Epidermal melanocyte (primary cell): Measurements from ENCODE around the gene ZBTB43.
A peak's percentile ranks its signal among the peaks of the same experiment; 100 is the strongest.
"Not testable (repeated sequence)": the region's sequence is repeated elsewhere in the genome, so short reads cannot be mapped to it uniquely, and the experiment has no call there.

Source experiments
- DNase-seq: peaks from one replicate; pipeline ENCODE4 v3.0.0; 2011; ENCODE audit warnings: low spot score; ENCODE audit not compliant: insufficient read length

ZBTB43 gene, protein sequence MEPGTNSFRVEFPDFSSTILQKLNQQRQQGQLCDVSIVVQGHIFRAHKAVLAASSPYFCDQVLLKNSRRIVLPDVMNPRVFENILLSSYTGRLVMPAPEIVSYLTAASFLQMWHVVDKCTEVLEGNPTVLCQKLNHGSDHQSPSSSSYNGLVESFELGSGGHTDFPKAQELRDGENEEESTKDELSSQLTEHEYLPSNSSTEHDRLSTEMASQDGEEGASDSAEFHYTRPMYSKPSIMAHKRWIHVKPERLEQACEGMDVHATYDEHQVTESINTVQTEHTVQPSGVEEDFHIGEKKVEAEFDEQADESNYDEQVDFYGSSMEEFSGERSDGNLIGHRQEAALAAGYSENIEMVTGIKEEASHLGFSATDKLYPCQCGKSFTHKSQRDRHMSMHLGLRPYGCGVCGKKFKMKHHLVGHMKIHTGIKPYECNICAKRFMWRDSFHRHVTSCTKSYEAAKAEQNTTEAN

DNA sequence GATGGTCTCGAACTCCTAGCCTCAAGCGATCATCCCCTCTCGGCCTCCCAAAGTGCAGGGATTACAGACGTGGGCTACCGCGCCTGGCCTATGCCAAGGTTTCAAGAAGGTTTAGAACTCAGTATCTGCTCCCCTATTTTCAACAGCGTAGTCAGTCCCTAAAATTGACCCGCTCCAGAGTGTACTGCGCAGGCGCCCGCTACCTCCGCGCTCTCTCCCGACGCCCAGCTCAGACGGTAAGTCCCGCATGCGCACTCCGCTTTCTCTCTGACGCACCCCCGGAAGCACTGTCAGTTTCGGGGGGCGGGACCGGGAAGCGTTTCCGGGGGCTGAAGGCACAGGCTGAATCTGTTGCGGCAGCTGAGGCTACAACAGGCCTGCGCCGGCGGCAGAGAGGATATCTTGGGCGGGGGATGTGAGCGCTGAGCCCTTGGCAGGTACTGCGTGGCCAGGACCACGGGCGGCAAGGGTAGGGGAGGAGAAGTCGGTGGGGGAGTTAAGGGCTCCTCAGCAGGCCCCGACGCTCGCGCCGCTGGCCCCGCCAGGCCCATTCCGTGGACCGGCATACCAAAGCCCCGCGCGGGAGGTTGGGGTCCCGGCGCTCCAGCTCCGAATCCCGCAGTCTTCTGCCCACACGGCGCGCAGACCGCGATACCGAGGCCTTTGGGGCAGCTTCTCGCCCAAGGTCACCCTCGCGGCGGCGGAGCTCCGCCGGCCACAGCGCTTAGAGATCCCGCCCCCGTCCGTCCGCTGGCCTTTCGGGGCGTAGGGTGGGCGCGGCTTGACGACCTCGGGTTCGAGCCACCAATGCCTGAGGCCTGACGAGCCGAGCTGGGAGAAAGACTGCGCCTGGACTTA lies at the start of gene ZBTB43:
ZBTB43 (plus strand) TSS at position 345 of the 858 bp plus-strand sequence. CDS start 27,470 bp downstream, outside the sequence.
- DNase-seq: peak; percentile 91

GRCh38 chr9:126755317-126755875 lies 49.4 kb upstream of the ZBTB43 start:
- DNase-seq: no peak

GRCh38 chr9:126756238-126756637 lies 48.6 kb upstream of the ZBTB43 start:
- no peak for DNase-seq

- DNase-seq: no peak
Measured at GRCh38 chr9:126756876-126757415, 47.9 kb upstream of the ZBTB43 start.

DNA sequence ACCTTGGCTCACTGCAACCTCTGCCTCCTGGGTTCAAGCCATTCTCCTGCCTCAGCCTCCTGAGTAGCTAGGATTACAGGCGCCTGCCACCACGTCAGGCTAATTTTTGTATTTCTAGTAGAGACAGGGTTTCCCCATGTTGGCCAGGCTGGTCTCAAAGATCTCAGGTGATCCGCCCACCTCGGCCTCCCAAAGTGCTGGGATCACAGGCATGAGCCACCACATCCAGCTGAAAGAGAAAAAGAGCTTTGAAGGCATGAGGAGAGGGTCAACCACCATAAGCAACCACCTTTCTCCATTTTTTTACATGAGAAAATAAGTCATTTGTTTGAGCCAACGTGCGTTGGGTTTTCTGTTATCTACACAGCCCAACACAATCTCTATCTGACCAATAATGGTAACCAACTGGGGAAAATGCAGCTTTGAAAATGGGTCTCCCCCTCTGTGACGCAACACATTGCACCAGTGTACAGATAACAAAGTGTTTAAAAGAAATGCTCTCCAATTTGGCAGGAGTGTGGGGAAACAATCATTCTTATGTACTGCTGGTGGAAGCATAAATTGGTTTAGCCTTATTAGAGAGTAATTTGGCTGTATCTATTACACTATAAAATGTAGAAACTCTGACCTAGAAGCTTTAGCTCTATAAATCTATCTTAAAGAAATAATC lies 45.8 kb upstream of the ZBTB43 start:
- DNase-seq: no peak

GRCh38 chr9:126761274-126761673 lies 43.6 kb upstream of the ZBTB43 start:
- DNase-seq: no peak

- no peak for DNase-seq
Measured at GRCh38 chr9:126763130-126763764, 41.6 kb upstream of the ZBTB43 start.

DNA sequence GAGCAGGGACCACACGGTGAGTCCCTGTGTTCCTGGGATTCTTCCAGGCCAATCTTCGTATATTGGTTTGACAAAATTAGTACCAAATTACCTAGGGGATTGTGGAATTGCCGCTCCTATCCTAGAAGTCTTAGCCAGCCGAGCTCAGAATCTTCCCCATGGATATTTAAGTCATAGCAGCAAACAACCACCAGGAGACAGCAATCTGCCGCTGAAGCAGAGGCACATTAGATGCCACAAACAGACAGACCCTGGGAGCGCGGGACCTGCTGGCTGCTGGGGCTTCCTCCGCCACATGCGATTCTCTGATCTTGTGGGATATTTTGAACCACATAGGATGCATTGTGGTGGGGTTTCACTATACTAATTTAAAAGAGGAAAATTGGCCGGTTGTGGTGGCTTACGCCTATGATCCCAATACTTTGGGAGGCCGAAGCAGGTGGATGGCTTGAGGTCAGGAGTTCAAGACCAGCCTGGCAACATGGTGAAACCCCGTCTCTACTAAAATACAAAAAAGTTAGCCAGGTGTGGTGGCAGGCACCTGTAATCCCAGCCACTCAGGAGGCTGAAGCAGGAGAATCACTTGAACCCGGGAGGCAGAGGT lies 31.7 kb upstream of the ZBTB43 start:
- no peak for DNase-seq

GRCh38 chr9:126775926-126776325 lies 28.9 kb upstream of the ZBTB43 start:
- DNase-seq: no peak

DNA sequence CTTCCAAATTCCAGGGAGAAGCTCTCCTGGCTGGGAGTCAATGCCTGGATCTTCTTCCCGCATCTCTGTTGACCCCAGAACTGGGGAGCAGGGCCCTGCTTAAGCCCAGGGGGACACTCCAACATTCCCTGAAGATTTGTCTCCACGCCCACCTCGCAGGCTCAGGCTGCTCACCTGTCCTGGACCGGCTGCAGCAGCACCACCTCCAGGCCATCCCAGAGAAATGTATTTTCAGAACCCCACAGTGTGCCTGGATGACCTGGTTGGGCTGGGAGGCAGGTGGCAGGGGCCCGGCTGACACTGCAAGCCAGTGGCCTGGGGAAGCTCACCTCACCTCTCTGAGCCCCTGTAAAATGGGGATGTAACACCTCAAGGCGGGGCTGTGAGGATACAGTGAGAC lies 27.1 kb upstream of the ZBTB43 start:
- DNase-seq: no peak

- no peak for DNase-seq
Measured at GRCh38 chr9:126778141-126778540, 26.7 kb upstream of the ZBTB43 start.

GRCh38 chr9:126778696-126779095 lies 26.1 kb upstream of the ZBTB43 start:
- DNase-seq: not testable (repeated sequence)

DNA sequence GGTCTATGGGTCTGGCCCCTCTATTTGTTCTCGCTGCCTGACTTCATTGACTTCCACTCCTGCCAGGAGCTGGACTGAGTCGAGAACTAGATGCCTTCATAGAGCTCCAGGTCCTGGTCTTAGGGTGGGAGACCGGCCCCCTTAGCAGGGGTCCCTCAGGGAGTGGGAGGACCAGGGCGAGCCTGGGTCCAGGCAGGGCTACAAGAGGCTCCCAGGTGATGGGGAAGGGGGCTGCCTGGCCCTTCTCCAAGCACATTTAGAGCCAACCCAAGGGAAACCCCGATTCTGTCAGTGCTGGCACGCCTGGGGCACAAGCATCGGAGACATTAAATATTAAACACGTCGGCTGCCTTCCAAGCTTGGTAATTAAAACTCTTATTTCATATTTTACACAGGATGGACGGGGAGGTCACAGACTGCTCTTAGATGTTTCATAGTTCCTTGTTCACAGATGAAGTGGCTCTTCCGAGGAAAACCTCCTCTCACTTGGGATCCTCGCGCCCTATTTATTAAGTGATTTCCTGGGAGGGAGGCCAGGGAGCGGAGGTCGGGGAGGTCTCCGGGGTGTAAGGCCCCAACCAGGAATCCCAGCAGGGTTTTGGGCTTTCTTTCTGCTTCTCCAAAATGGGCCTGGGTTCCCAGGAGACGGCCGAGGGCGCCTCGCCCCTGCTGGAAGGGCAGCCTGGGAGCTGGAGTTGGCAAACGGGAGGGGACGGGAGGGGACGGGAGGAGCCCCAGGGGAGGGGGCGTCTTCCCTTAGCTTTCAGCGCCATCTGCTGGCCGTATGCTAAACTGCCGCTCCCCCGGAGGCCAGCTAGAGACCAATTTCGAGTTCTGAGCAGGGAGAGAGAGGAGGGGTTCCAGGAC lies 23.4 kb upstream of the ZBTB43 start:
- DNase-seq: peak; percentile 59

DNA sequence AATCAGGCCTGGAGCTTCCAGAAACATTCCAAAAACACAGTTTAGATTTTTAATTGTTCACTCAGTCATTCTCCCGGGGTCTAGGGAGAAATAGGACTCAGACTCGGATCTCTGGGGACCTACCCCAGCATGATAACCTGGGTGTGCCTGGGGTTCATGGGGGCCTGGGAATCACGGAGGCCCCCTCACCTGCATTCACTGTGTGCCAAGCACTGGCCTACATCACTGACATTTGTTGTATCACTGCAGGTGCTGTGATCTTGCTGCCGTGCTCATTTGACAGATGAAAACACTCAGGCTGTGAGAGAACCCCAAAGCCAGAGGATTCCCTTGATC lies 22.8 kb upstream of the ZBTB43 start:
- DNase-seq: no peak

DNA sequence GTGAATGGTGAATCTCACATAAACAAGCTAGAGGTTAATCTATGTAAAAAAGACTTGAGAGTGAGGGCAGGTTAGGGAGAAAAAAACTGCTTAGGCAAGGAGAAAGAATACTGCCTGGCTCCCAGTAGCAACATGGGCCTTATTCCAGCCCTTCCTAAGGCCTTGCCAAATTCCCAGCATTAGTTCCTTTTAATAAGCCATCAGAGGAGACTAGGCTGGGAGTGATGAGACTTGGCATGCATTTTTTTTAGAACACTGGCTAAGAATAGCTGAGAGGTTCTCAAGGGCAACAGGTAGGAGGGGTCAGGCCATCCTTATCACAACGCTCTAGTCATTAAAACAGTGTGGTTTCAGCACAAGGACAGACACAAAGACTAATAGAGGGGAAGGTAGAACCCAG lies 20.9 kb upstream of the ZBTB43 start:
- DNase-seq: no peak

- DNase-seq: no peak
Measured at GRCh38 chr9:126784401-126784800, 20.4 kb upstream of the ZBTB43 start.

- DNase-seq: not testable (repeated sequence)
Measured at GRCh38 chr9:126784841-126785240, 20.0 kb upstream of the ZBTB43 start.

GRCh38 chr9:126788046-126788445 lies 16.8 kb upstream of the ZBTB43 start:
- DNase-seq: no peak

DNA sequence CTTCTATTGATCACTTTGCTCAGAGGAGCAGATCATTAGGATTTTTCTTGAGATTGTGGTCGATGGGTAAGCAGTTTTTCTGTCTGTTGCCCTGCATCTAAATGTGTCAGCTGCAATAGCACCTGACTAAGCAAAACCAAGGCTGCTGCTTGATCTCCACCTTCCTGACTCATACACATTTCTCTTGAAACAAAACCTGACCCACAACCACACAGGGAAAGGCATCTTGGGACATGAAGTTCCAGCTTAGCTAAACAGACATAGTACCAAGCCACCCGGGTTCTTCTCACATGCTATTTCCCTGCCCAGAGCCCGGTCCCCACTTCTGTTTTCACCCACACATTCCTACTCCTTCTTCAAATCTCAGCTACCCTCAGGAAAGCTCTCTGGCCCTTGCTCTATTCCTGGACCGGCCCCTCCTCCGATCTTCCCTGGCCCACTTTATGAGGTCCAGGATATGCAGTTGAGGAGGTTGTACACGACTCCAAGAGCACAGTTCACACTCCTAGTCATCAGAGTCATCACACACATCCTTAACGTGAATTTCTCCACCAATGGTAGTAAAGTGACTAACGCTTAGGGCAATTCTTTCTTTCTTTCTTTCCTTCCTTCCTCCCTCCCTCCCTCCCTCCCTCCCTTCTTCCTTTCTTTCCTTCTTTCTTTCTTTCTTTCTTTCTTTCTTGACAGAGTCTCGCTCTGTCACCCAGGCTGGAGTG lies 16.0 kb upstream of the ZBTB43 start:
- DNase-seq: no peak
